DOHH2 (cell line): Measurements from ENCODE around the gene SMARCC1.

Experiments used
- H3F3A ChIP-seq: fragments of 200-600 bp; sonication (generic), shearing (Covaris generic); 2 replicates; pipeline ENCODE4 v1.6.0; 2016; ENCODE audit warnings: antibody characterized with exemption, mild to moderate bottlenecking; ENCODE audit not compliant: control insufficient read depth, insufficient read depth
- H3K27ac ChIP-seq: fragments of 200-600 bp; sonication (generic); 2 replicates; pipeline ENCODE4 v1.5.1; 2014; ENCODE audit warnings: low read depth, mild to moderate bottlenecking, low read length, moderate library complexity
- H3K27me3 ChIP-seq: fragments of 200-600 bp; sonication (generic); 2 replicates; pipeline ENCODE4 v1.6.1; 2014; ENCODE audit warnings: mild to moderate bottlenecking, low read length, mixed read lengths; ENCODE audit not compliant: control insufficient read depth
- H3K36me3 ChIP-seq: fragments of 200-600 bp; sonication (generic); 2 replicates; pipeline ENCODE4 v1.6.1; 2014; ENCODE audit warnings: mild to moderate bottlenecking, low read length, moderate library complexity, mixed read lengths; ENCODE audit not compliant: control insufficient read depth
- H3K4me1 ChIP-seq: fragments of 200-600 bp; sonication (generic); 2 replicates; pipeline ENCODE4 v1.6.1; 2014; ENCODE audit warnings: mild to moderate bottlenecking, low read length, mixed read lengths; ENCODE audit not compliant: control insufficient read depth
- H3K4me2 ChIP-seq: fragments of 200-600 bp; sonication (generic); 2 replicates; pipeline ENCODE4 v1.6.0; 2014; ENCODE audit warnings: mild to moderate bottlenecking, low read length, moderate library complexity
- H3K4me3 ChIP-seq: fragments of 200-600 bp; sonication (generic); 2 replicates; pipeline ENCODE4 v1.5.1; 2014; ENCODE audit warnings: mild to moderate bottlenecking, low read length, mixed read lengths
- H3K79me2 ChIP-seq: fragments of 200-600 bp; sonication (generic); 2 replicates; pipeline ENCODE4 v1.6.1; 2014; ENCODE audit warnings: mild to moderate bottlenecking, low read length, mixed read lengths; ENCODE audit not compliant: control insufficient read depth
- H3K9me2 ChIP-seq: fragments of 200-600 bp; sonication (generic); replicated peaks from 2 replicates; pipeline ENCODE4 v1.6.1; 2014; ENCODE audit warnings: mild to moderate bottlenecking, low read length, mixed read lengths; ENCODE audit not compliant: control insufficient read depth
- H3K9me3 ChIP-seq: fragments of 200-600 bp; sonication (generic); 2 replicates; pipeline ENCODE4 v1.6.1; 2014; ENCODE audit warnings: antibody characterized with exemption, low read length, mixed read lengths; ENCODE audit not compliant: control insufficient read depth, insufficient read depth
- H4K20me1 ChIP-seq: fragments of 200-600 bp; sonication (generic); 2 replicates; pipeline ENCODE4 v1.6.0; 2014; ENCODE audit warnings: low read depth, mild to moderate bottlenecking, antibody characterized with exemption, low read length, moderate library complexity; ENCODE audit not compliant: control insufficient read depth, insufficient read depth
- EZH2phosphoT487 ChIP-seq: fragments of 200-600 bp; sonication (generic); IDR thresholded peaks from 2 replicates; pipeline ENCODE4 v1.6.1; 2017; ENCODE audit warnings: borderline replicate concordance, mild to moderate bottlenecking, antibody characterized with exemption, low read length, moderate library complexity, mixed read lengths
- TF ChIP-seq, protein P1 (sequence below): fragments of 200-600 bp; sonication (generic); IDR thresholded peaks from one replicate; pipeline ENCODE4 v1.5.1; 2014; ENCODE audit warnings: antibody characterized with exemption, mild to moderate bottlenecking, low read depth, low read length; ENCODE audit not compliant: poor library complexity, severe bottlenecking

SMARCC1 gene

DNA sequence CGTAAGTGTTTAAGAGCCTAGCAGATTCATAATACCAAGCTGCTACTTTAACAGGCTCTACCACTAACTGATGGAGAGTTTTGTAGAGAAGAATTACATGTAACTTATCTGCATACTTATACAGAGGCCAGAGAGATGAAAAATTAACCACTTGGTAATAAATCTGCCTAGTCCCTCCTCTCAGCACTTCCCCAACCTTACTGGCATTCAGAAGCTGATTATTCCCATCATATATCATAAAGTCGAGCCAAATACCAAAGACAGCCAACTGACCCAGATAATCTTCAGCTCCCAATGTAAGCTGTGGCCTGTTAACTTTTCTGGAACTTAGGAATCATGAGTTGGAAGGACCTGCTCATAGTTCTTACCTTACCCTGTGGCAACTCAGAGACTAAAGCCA, 177.5 kb downstream of the SMARCC1 start:
- TF ChIP-seq, protein P1, sequence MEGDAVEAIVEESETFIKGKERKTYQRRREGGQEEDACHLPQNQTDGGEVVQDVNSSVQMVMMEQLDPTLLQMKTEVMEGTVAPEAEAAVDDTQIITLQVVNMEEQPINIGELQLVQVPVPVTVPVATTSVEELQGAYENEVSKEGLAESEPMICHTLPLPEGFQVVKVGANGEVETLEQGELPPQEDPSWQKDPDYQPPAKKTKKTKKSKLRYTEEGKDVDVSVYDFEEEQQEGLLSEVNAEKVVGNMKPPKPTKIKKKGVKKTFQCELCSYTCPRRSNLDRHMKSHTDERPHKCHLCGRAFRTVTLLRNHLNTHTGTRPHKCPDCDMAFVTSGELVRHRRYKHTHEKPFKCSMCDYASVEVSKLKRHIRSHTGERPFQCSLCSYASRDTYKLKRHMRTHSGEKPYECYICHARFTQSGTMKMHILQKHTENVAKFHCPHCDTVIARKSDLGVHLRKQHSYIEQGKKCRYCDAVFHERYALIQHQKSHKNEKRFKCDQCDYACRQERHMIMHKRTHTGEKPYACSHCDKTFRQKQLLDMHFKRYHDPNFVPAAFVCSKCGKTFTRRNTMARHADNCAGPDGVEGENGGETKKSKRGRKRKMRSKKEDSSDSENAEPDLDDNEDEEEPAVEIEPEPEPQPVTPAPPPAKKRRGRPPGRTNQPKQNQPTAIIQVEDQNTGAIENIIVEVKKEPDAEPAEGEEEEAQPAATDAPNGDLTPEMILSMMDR: no peak
- no peak for TF ChIP-seq EZH2phosphoT487
- Histone ChIP-seq H3K36me3 (peaks cover 82% of the 10 kb centered on the region), H3K27me3 (no peaks in the 10 kb centered on the region), H3F3A (no peaks in the 10 kb centered on the region), H3K79me2 (peaks cover 4% of the 10 kb centered on the region; the same call in 1 of the 2 replicates), H3K4me3 (no peak overlapping the region), H3K4me2 (no peak overlapping the region), H3K4me1 (no peaks in the 10 kb centered on the region), H3K9me3 (no peaks in the 10 kb centered on the region), H4K20me1 (no peaks in the 10 kb centered on the region; the same call in 1 of the 2 replicates), H3K27ac (no peak overlapping the region), H3K9me2 (no peaks in the 10 kb centered on the region)

DNA sequence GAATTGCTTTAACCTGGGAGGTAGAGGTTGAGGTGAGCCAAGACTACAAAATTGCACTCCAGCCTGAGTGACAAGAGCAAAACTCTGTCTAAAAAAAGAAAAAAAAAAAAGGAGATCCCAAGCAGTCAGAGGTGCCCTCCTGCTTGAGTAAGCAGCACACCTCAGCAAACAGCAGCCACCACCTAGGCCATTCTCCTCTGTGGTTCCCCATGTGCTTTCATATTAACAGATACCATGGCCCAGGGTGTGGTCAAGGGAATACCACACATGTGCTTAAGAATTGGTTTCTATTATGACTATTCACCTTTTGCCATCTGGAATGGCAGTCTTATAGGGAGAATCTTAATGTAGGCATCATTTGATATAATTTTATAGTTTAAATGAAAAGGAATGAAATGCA, 178.4 kb downstream of the SMARCC1 start:
- H3K27me3 ChIP-seq: no peaks in the 10 kb centered on the region
- H3K27ac ChIP-seq: no peak overlapping the region
- no peaks in the 10 kb centered on the region; the same call in 1 of the 2 replicates for H4K20me1 ChIP-seq
- H3K36me3 ChIP-seq: peaks cover 79% of the 10 kb centered on the region
- no peak overlapping the region for H3K4me3 ChIP-seq
- H3K9me3 ChIP-seq: no peaks in the 10 kb centered on the region
- no peaks in the 10 kb centered on the region for H3K9me2 ChIP-seq
- no peaks in the 10 kb centered on the region for H3K4me1 ChIP-seq
- peaks cover 4% of the 10 kb centered on the region; the same call in 1 of the 2 replicates for H3K79me2 ChIP-seq
- H3F3A ChIP-seq: no peaks in the 10 kb centered on the region
- TF ChIP-seq, protein P1: no peak
- TF ChIP-seq EZH2phosphoT487: no peak
- H3K4me2 ChIP-seq: no peak overlapping the region

DNA sequence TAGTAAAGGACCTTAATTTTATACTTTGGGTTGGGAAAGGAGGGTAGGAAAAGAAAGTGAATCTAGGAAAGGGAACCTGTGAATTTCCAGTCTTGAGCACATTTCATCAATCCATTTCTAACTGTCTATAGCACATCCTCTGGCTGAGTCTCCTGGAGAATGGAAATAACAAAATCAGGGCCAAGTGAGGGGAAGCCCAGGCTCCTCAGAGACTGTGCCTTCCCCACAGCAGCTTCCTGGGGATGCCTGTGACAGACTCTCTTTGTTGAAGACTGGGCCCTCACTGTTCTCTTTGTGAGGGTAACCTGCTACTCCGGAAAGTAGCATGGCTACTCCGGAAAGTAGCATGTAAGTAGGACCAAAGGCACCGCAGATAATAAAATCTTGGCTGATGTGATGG, 180.4 kb downstream of the SMARCC1 start:
- no peak for TF ChIP-seq EZH2phosphoT487
- TF ChIP-seq, protein P1: no peak
- peaks cover 70% of the 10 kb centered on the region for H3K36me3 ChIP-seq

More for the DNA sequence above, 180.4 kb downstream of the SMARCC1 start:
- Histone ChIP-seq H3K79me2 (peaks cover 3% of the 10 kb centered on the region; the same call in 1 of the 2 replicates), H3K4me2 (no peak overlapping the region), H3K4me1 (no peaks in the 10 kb centered on the region), H3K9me3 (no peaks in the 10 kb centered on the region), H3K27ac (no peak overlapping the region), H3K4me3 (no peak overlapping the region), H3K27me3 (no peaks in the 10 kb centered on the region), H4K20me1 (no peaks in the 10 kb centered on the region; the same call in 1 of the 2 replicates), H3K9me2 (no peaks in the 10 kb centered on the region), H3F3A (no peaks in the 10 kb centered on the region)
